ENCODE data around the gene CAMK1D. TPM values are rescaled to one million over a fixed set of nuclear protein-coding genes. Genes with fewer than 3 reads are reported as not detected.

Gene CAMK1D
- total and polyA plus RNA-seq, 2 of the 4 experiments (the other 2 are of a cell fraction): 5.0 to 5.3 TPM

DNA sequence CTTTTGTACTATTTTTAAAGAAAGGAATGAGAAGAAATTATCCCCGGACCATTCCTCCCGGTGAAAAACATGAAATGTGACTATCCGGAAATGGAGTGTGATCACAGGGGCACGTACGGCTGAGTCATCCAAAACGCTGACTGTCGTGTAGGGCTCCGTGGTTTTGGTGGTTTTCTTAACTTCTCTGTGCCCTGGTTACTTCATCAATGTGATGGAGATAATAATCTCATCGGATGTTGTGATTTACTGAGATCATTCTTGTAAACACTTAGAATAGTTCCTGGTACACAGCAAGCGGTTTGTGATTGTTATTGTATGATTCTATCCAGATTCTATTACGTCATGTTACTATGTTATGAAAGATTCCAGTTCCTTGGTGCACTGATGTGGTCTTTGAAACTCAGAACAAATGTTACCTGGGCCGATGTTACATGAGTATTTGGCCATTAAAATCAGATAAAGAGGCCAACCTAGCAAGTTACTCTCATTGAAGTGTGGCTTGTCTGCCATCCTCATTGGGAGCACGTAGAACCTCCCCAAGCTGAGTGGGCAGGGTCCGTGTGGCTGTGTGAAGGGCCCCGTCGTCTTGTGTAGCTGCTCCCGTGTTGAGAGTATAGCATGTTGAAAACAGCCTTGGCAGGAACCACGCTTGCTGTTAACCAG lies 99.5 kb downstream of the CAMK1D start:
- Histone ChIP-seq H3K9ac (ENCODE audit: low read depth, low read length) (no peak overlapping the region; the same call in 1 of the 2 replicates), H3K18ac (ENCODE audit: low read depth, low read length) (peak overlapping the region; percentile 58), H3K27me3 (ENCODE audit: control insufficient read depth, insufficient read depth, low read length) (no peaks in the 10 kb centered on the region), H2BK20ac (ENCODE audit: low read depth, low read length) (peak overlapping the region; percentile 60), H2AK5ac (ENCODE audit: low read depth, low read length) (peak overlapping the region; percentile 62; the same call in 1 of the 2 replicates), H3K9me3 (ENCODE audit: control insufficient read depth, insufficient read depth, low read length) (no peaks in the 10 kb centered on the region), H2AK9ac (replicated peaks; ENCODE audit: low read depth, low read length, poor library complexity) (no peak overlapping the region), H3K79me1 (ENCODE audit: low read depth in 1 of 2, low read length in 2 of 2) (no peaks in the 10 kb centered on the region), H3K36me3 (ENCODE audit: control insufficient read depth, insufficient read depth, low read length) (no peaks in the 10 kb centered on the region), H3K56ac (ENCODE audit: extremely low read depth, insufficient read depth, low read length) (no peak overlapping the region; the same call in 1 of the 2 replicates), H2BK120ac (ENCODE audit: low read depth, low read length) (peak overlapping the region; percentile 38; the same call in 1 of the 2 replicates), H3K4ac (ENCODE audit: low read depth, low read length) (peak overlapping the region; percentile 59; the same call in 1 of the 2 replicates), H3K27ac (ENCODE audit: insufficient read depth, low read length) (peak overlapping the region; percentile 78), H3K9me1 (ENCODE audit: insufficient read depth, low read length) (no peaks in the 10 kb centered on the region), H4K20me1 (ENCODE audit: insufficient read depth, low read length) (no peaks in the 10 kb centered on the region), H3K4me3 (ENCODE audit: insufficient read depth, low read depth, low read length) (peak overlapping the region; percentile 11; the same call in 1 of the 2 replicates), H4K91ac (ENCODE audit: insufficient read depth, low read depth, low read length) (peak overlapping the region; percentile 34), H2BK15ac (ENCODE audit: low read depth, low read length) (peak overlapping the region; percentile 40; the same call in 2 of the 3 replicates), H2BK5ac (ENCODE audit: low read depth, low read length, poor library complexity, severe bottlenecking) (peak overlapping the region; percentile 71), H2AFZ (replicated peaks; ENCODE audit: low read length, poor library complexity) (no peak overlapping the region), H3K4me1 (ENCODE audit: control insufficient read depth, insufficient read depth, low read length) (peaks cover 4% of the 10 kb centered on the region), H4K8ac (ENCODE audit: low read depth in 2 of 2, low read length in 2 of 2) (peak overlapping the region in 1 of 2 experiments; percentile 46; a peak in 2 of 4 replicates), H4K5ac (ENCODE audit: low read depth, low read length) (peak overlapping the region; percentile 31), H3K23ac (ENCODE audit: low read depth, low read length) (no peak overlapping the region), H3K14ac (replicated peaks; ENCODE audit: low read depth, low read length) (no peak overlapping the region), H3K4me2 (ENCODE audit: low read depth, low read length) (peak overlapping the region; percentile 38)
- WGBS, 2 experiments (ENCODE audit: extremely low coverage in 2 of 2, insufficient read length in 1 of 2): 100% methylated on average over 4 of the region's 18 CpGs; no CpG with 5 or more reads in 1 of the 2 experiments
- ChIA-PET CTCF (interaction anchor here (0.8 kb wide), 1 partner anchor 37 kb away, joined by 3 read pairs; no protein-coding TSS in a partner anchor), POLR2A (ENCODE audit: unreplicated experiment) (interaction anchor here (0.6 kb wide), 1 partner anchor 187 kb away, joined by 4 read pairs; no protein-coding TSS in a partner anchor)
- BruUV-seq (replicated peaks): no TSS peak
- intact Hi-C loops (cut with micrococcal nuclease) (no loop called here), dilution Hi-C loops (cut with HindIII; ENCODE audit: low sequenced_read_pairs, unreplicated experiment) (no loop called here), in situ Hi-C loops (cut with MboI; ENCODE audit: low sequenced_read_pairs) (no loop called here)
- ATAC-seq (ENCODE audit: low read depth): peak; percentile 93
- TF ChIP-seq, protein P1, sequence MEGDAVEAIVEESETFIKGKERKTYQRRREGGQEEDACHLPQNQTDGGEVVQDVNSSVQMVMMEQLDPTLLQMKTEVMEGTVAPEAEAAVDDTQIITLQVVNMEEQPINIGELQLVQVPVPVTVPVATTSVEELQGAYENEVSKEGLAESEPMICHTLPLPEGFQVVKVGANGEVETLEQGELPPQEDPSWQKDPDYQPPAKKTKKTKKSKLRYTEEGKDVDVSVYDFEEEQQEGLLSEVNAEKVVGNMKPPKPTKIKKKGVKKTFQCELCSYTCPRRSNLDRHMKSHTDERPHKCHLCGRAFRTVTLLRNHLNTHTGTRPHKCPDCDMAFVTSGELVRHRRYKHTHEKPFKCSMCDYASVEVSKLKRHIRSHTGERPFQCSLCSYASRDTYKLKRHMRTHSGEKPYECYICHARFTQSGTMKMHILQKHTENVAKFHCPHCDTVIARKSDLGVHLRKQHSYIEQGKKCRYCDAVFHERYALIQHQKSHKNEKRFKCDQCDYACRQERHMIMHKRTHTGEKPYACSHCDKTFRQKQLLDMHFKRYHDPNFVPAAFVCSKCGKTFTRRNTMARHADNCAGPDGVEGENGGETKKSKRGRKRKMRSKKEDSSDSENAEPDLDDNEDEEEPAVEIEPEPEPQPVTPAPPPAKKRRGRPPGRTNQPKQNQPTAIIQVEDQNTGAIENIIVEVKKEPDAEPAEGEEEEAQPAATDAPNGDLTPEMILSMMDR (conservative IDR thresholded peaks at IDR 0.05; ENCODE audit: low read depth, low read length): no peak
- TF ChIP-seq MAFK (IDR thresholded peaks at IDR 0.05; ENCODE audit: low read depth, low read length) (peak; percentile 79), RCOR1 (IDR thresholded peaks at IDR 0.05; ENCODE audit: insufficient replicate concordance, low read length) (peak; percentile 85), SMC3 (IDR thresholded peaks at IDR 0.05; ENCODE audit: low read depth, low read length) (peak; percentile 17; the same call in 1 of the 2 replicates), MAZ (IDR thresholded peaks at IDR 0.05; ENCODE audit: borderline replicate concordance, low read depth, low read length) (no peak), RFX5 (IDR thresholded peaks at IDR 0.05; ENCODE audit: low read depth, low read length) (no peak), POLR2A (IDR thresholded peaks at IDR 0.05; ENCODE audit: low read depth, low read length) (peak; percentile 84), BHLHE40 (IDR thresholded peaks at IDR 0.05; ENCODE audit: low read depth, low read length) (peak; percentile 87), CEBPB (IDR thresholded peaks at IDR 0.05; ENCODE audit: low read depth, low read length) (peak; percentile 89), RAD21 (IDR thresholded peaks at IDR 0.05; ENCODE audit: low read length) (no peak; the same call in 1 of the 2 replicates), FOS (IDR thresholded peaks at IDR 0.05; ENCODE audit: low read depth, low read length) (peak; percentile 97), NFE2L2 (IDR thresholded peaks at IDR 0.05; ENCODE audit: low read depth, low read length) (peak; percentile 91)
- TF ChIP-seq, protein P2, sequence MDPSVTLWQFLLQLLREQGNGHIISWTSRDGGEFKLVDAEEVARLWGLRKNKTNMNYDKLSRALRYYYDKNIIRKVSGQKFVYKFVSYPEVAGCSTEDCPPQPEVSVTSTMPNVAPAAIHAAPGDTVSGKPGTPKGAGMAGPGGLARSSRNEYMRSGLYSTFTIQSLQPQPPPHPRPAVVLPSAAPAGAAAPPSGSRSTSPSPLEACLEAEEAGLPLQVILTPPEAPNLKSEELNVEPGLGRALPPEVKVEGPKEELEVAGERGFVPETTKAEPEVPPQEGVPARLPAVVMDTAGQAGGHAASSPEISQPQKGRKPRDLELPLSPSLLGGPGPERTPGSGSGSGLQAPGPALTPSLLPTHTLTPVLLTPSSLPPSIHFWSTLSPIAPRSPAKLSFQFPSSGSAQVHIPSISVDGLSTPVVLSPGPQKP (IDR thresholded peaks at IDR 0.05; ENCODE audit: borderline replicate concordance, low read depth, low read length): no peak
- TF ChIP-seq, protein P3, sequence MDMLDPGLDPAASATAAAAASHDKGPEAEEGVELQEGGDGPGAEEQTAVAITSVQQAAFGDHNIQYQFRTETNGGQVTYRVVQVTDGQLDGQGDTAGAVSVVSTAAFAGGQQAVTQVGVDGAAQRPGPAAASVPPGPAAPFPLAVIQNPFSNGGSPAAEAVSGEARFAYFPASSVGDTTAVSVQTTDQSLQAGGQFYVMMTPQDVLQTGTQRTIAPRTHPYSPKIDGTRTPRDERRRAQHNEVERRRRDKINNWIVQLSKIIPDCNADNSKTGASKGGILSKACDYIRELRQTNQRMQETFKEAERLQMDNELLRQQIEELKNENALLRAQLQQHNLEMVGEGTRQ (IDR thresholded peaks at IDR 0.05; ENCODE audit: low read depth, low read length): no peak
- peak; percentile 94 for DNase-seq

Data from IMR-90 (cell line).